ENCODE results near the gene SH2B3.
"Not testable (repeated sequence)": the region's sequence is repeated elsewhere in the genome, so short reads cannot be mapped to it uniquely, and the experiment has no call there.

The SH2B3 gene

DNA sequence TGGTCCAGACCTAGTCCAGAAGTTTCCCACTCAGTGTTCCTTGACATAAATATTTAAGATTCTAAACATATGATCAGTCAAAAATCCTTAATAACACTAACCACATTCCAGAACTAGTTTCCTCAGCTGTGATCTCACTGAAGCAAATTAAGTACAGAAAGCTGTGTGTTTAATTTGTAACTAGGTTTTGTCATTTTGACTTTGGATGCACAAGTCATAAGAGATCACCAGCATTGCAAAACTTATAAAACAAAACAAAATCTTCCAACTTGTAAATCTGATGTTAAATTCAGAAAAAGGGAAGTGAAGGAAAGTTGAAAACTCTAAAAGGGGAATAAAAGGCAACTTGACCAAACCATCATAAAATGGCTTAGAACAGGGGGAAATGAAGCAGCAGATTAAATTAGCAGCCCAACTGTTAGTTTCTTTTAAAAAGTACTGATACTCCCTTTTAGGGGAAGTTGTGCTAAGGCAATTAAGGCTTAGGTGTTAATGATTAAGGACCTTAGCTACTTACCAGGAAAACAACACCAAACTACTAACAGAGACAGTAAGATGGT is 56.6 kb downstream of the SH2B3 start:
- no peak for DNase-seq (ENCODE audit: low spot score)

DNA sequence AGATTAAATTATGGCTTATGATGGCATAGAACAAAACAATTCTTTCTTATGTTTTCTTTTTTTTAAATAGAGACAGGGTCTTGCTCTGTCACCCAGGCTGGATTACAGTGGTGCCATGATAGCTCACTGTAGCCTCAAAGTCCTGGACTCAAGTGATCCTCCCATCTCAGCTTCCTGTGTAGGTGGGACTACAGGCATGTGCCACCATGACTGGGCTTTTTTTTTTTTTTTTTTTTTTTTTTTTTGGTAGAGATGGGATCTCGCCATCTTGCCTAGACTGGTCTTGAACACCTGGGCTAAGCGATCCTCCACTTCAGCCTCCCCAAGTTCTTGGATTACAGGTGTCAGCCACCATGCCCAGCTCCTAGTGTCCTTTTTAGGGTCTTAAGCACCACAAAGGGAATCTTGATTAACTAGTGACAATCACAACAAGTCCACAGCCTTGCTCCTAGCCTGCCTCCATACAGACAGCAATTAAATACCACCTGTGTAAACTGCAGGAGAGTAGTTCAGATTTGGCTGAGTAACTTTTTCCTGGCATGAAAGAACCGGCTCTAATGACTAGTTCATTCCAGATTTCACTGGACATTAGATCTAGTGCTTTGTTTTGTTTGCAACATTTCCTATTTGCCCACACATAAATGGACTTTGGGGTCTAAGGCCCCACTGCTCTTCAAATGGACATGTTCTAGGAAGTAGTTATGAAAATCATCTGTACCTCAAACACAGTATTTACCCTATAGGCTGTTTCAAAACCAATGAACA is 61.6 kb downstream of the SH2B3 start:
- no peak for DNase-seq (ENCODE audit: low spot score)

DNA sequence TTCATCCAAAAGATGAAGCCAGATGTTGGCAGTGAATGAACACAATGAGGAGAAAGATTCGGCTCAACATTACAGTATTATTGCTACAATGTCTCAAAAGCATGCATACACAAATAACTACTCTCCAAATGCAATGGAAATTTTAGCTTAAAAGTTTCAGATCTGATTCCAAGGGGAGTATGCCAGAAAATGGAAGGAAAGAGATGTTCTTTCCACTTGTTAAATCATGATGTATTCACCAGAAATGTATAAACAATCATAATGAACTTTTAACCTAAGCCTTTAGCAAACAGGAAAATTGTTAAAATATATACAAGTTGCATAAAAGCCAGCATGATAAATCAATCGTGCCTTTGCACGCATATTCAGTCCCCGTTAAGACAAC is 62.1 kb downstream of the SH2B3 start:
- no peak for DNase-seq (ENCODE audit: low spot score)

DNA sequence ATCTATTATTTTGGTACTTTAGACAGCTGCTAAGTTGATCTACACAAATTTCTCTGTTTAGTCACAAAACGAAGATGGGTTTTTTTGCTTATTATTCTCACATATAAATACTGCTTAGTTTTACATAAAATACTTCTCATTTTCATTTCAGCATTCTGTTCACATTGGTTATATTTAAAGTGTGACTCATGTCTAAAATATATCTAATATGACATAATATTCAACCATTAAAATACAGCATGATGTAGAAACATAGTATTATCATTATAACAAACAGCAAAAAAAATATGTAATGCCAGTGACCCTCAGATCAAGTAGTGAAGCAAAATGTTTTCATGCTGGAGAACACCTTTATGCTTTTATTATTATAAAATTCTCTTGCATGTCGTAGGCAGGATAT is 63.7 kb downstream of the SH2B3 start:
- DNase-seq (ENCODE audit: low spot score), result no peak

DNA sequence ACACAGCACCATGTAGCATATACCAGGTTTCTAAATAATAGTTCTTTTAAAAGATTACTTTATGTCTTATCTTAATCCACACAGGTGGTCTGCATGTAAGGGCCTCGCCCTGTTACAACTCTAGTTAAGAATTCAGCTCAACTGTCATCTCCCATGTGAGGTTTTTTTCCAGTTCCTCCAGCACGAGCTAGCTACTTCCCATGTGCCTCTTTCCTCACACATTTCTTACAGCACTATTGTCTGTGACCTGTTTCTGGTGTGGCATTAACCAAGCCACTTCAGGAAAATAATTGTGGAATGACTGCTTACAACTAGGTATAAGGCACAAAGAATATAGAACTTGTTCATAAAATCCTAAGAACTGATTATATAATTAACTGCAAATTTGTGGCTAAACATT is 65.5 kb downstream of the SH2B3 start:
- DNase-seq (ENCODE audit: low spot score), result no peak

DNA sequence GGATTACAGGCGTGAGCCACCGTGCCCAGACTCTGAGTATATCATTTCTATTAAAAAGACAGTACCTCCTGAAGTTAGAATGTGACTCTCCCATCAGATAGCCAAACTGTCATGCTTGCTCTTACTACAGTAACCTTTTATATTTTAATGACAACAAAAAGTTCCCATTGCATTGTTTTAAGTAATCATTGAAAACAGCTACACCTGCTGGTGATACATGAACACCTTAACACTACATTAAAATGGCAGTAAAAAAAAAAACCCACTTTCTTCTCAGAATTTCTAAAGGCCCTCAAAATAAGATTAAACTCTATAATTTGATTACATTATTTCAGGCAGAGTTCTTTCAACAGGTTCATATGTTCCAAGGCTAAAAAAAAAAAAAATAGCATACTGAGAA is 76.7 kb downstream of the SH2B3 start:
- no peak for DNase-seq (ENCODE audit: low spot score)

DNA sequence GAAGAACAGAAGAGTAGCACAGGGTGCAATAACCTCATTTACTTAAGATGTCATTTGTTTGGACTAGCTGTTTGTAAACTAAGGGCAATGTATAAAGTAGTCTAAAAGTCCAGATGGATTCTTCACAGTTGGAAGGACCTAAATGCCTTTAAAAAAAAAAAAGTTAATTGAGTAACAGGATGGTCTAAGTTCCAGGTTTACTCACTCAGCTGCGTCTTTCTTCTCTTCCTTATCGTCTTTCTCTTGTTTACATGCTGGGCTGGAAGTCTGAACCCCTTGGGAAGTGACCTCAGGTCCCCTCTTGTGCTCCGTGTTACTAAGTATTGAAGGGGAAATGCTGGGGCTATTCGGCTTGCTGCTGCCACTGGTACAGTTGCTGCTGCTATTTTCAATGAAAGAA is 82.5 kb downstream of the SH2B3 start:
- no peak for DNase-seq (ENCODE audit: low spot score)

DNA sequence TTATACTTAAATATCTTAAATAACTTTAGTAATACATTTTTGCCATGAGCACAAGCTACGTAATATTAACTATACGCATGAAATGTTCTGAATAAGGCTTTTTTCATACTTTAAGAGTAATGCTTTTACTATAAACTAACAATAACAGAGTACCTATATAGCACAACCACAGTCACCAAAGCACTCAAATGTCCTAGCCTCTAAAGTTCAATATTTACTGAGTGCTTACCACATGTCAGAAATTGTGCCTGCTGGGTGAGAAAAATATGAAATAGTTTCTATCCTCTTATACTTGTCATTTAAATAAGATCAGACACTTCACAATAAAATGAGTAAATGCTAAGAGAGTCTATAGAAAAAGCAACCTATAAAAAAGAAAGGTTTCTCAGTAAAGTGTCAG is 83.1 kb downstream of the SH2B3 start:
- DNase-seq (ENCODE audit: low spot score), result no peak

DNA sequence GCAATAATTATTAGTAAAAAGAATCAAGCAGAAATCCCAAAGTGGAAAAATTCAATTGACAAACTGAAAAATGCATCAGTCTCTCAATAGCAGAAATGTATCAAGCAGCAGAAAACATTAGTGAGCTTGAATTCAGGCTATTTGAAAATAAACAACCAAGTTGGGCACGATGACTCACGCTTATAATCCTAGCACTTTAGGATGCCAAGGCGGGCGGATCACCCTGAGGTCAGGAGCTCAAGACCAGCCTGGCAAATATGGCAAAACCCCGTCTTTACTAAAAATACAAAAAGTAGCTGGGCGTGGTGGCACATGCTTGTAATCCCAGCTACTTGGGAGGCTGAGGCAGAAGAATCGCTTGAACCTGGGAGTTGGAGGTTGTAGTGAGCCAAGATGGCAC is 87.3 kb downstream of the SH2B3 start:
- DNase-seq (ENCODE audit: low spot score), result not testable (repeated sequence)

DNA sequence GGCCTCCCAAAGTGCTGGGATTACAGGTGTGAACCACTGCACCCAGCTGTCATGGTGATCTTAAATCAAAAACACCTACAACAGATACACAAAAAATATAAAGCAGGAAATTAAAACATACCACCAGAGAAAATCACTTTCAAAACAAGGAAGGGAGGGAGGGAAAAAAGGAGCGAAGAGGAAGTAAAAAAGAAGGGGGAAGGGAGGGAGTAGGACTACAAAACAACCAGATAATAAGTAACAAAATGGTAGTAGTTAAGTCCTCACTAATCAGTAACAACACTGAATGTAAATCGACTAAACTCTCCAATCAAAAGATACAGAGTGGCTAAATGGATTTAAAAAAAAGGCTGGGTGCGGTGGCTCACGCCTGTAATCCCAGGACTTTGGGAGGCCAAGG is 89.0 kb downstream of the SH2B3 start:
- no peak for DNase-seq (ENCODE audit: low spot score)
